ENCODE data around the gene OR5H6.

DNA sequence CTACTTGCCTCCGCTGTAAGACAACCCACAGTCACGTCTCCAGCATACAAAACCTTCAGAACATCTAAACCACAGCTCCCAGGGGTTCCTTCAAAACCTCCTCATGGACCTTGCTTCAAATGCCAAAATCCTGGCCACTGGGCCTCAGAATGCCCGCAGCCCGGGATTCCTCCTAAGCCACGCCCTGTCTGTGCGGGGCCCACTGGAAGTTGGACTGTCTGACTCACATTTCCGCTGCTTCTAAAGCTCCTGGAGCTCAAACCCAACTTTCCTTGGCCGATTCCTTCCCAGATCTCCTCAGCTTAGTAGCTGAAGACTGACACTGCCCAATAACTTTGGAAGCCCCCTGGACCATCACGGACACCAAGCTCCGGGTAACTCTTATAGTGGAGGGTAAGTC is 17.9 kb upstream of the OR5H6 start:
- TF ChIP-seq ZNF660 (tag by site-specific recombination; IDR thresholded peaks at IDR 0.05) (no peak), YY1 (tag by site-specific recombination; IDR thresholded peaks at IDR 0.05) (no peak), ZNF433 (tag by site-specific recombination; IDR thresholded peaks at IDR 0.05; ENCODE audit: low read depth) (no peak), ZEB2 (tag by site-specific recombination; IDR thresholded peaks at IDR 0.05) (no peak), ZNF558 (tag by site-specific recombination; IDR thresholded peaks at IDR 0.05) (no peak), MZF1 (tag by site-specific recombination; IDR thresholded peaks at IDR 0.05; ENCODE audit: borderline replicate concordance) (no peak), ZNF621 (tag by site-specific recombination; IDR thresholded peaks at IDR 0.05) (no peak), KLF16 (tag by site-specific recombination; IDR thresholded peaks at IDR 0.05) (no peak), SALL2 (tag by site-specific recombination; IDR thresholded peaks at IDR 0.05; ENCODE audit: borderline replicate concordance) (no peak)
- TF ChIP-seq, protein P1, sequence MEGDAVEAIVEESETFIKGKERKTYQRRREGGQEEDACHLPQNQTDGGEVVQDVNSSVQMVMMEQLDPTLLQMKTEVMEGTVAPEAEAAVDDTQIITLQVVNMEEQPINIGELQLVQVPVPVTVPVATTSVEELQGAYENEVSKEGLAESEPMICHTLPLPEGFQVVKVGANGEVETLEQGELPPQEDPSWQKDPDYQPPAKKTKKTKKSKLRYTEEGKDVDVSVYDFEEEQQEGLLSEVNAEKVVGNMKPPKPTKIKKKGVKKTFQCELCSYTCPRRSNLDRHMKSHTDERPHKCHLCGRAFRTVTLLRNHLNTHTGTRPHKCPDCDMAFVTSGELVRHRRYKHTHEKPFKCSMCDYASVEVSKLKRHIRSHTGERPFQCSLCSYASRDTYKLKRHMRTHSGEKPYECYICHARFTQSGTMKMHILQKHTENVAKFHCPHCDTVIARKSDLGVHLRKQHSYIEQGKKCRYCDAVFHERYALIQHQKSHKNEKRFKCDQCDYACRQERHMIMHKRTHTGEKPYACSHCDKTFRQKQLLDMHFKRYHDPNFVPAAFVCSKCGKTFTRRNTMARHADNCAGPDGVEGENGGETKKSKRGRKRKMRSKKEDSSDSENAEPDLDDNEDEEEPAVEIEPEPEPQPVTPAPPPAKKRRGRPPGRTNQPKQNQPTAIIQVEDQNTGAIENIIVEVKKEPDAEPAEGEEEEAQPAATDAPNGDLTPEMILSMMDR (tag by site-specific recombination; IDR thresholded peaks at IDR 0.05), result no peak
